PFSK-1 (cell line): ENCODE results near the gene AIG1.

ENCODE experiments used
- FOXP2 ChIP-seq: optimal IDR thresholded peaks from 2 replicates; pipeline ENCODE3; 2011; ENCODE audit warnings: borderline replicate concordance, control low read depth, inconsistent platforms; ENCODE audit not compliant: insufficient read depth; ENCODE audit errors: extremely low read length, extremely low read depth
- POLR2AphosphoS5 ChIP-seq: IDR thresholded peaks from 2 replicates; pipeline ENCODE4 v1.6.1; 2012; ENCODE audit warnings: low read depth, mild to moderate bottlenecking, control low read depth, low read length, moderate library complexity
- REST ChIP-seq, 2 experiments: IDR thresholded peaks; 2 replicates each; pipeline versions ENCODE4 v1.6.1 to v1.8.0; 2011 to 2012; ENCODE audit warnings: low read depth in 2 of 2, low read length in 2 of 2, control low read depth in 1 of 2, inconsistent platforms in 1 of 2, mild to moderate bottlenecking in 1 of 2, moderate library complexity in 1 of 2; ENCODE audit not compliant: insufficient read depth in 1 of 2
- SIN3A ChIP-seq: IDR thresholded peaks from 2 replicates; pipeline ENCODE4 v1.6.1; 2012; ENCODE audit warnings: mild to moderate bottlenecking, low read length, moderate library complexity, borderline replicate concordance; ENCODE audit not compliant: insufficient read depth
- TAF1 ChIP-seq: IDR thresholded peaks from 2 replicates; pipeline ENCODE4 v1.6.1; 2012; ENCODE audit warnings: low read length, control low read depth, borderline replicate concordance; ENCODE audit not compliant: insufficient read depth

AIG1 gene

GRCh38 chr6:143097224-143097795 lies 36.6 kb downstream of the AIG1 start:
- TF ChIP-seq REST (IDR thresholded peaks at IDR 0.05; ENCODE audit: insufficient read depth in 1 of 2, low read depth in 2 of 2, low read length in 2 of 2) (no peak), TAF1 (no peak), POLR2AphosphoS5 (no peak), SIN3A (no peak), FOXP2 (no peak)

GRCh38 chr6:143098054-143098671 lies 37.5 kb downstream of the AIG1 start:
- TF ChIP-seq FOXP2 (no peak), TAF1 (no peak), REST (IDR thresholded peaks at IDR 0.05; ENCODE audit: insufficient read depth in 1 of 2, low read depth in 2 of 2, low read length in 2 of 2) (no peak), SIN3A (no peak), POLR2AphosphoS5 (no peak)

- TF ChIP-seq POLR2AphosphoS5 (no peak), TAF1 (no peak), FOXP2 (no peak), REST (IDR thresholded peaks at IDR 0.05; ENCODE audit: insufficient read depth in 1 of 2, low read depth in 2 of 2, low read length in 2 of 2) (no peak), SIN3A (no peak)
Measured at GRCh38 chr6:143099647-143100046, 39.0 kb downstream of the AIG1 start.

- TF ChIP-seq TAF1 (no peak), REST (IDR thresholded peaks at IDR 0.05; ENCODE audit: insufficient read depth in 1 of 2, low read depth in 2 of 2, low read length in 2 of 2) (no peak), SIN3A (no peak), FOXP2 (no peak), POLR2AphosphoS5 (no peak)
Measured at GRCh38 chr6:143100429-143100828, 39.7 kb downstream of the AIG1 start.

GRCh38 chr6:143103916-143104315 lies 43.2 kb downstream of the AIG1 start:
- TF ChIP-seq TAF1 (no peak), FOXP2 (no peak), SIN3A (no peak), REST (IDR thresholded peaks at IDR 0.05; ENCODE audit: insufficient read depth in 1 of 2, low read depth in 2 of 2, low read length in 2 of 2) (no peak)
